ENCODE results near the gene LANCL2.

Gene LANCL2

GRCh38 chr7:55365205-55365674, at the start of gene LANCL2:
Gene LANCL2, plus strand, starts transcription at chr7:55365337. Its CDS starts 689 bp downstream, at chr7:55366026.
- no peak for TF ChIP-seq CTCF (IDR thresholded peaks at IDR 0.05; ENCODE audit: insufficient read depth, low read depth, low read length, missing control alignments)
- DNase-seq (ENCODE audit: low read depth): no peak
- peak within 1 kb of the TSS; percentile 90 for H3K4me3 ChIP-seq (ENCODE audit: low read length)

GRCh38 chr7:55325371-55325792, 39.8 kb upstream of the LANCL2 start:
- H3K4me3 ChIP-seq (ENCODE audit: low read length): no peak overlapping the region
- TF ChIP-seq CTCF (IDR thresholded peaks at IDR 0.05; ENCODE audit: insufficient read depth, low read depth, low read length, missing control alignments): no peak
- DNase-seq (ENCODE audit: low read depth): peak; percentile 10

- H3K4me3 ChIP-seq (ENCODE audit: low read length): no peak overlapping the region
- no peak for TF ChIP-seq CTCF (IDR thresholded peaks at IDR 0.05; ENCODE audit: insufficient read depth, low read depth, low read length, missing control alignments)
- no peak for DNase-seq (ENCODE audit: low read depth)
Observed at GRCh38 chr7:55326081-55326835, 38.9 kb upstream of the LANCL2 start.

GRCh38 chr7:55326945-55327626, 38.1 kb upstream of the LANCL2 start:
- DNase-seq (ENCODE audit: low read depth): no peak
- no peak overlapping the region for H3K4me3 ChIP-seq (ENCODE audit: low read length)
- TF ChIP-seq CTCF (IDR thresholded peaks at IDR 0.05; ENCODE audit: insufficient read depth, low read depth, low read length, missing control alignments): no peak

- no peak overlapping the region for H3K4me3 ChIP-seq (ENCODE audit: low read length)
- no peak for DNase-seq (ENCODE audit: low read depth)
- TF ChIP-seq CTCF (IDR thresholded peaks at IDR 0.05; ENCODE audit: insufficient read depth, low read depth, low read length, missing control alignments): no peak
Observed at GRCh38 chr7:55335151-55335550, 30.0 kb upstream of the LANCL2 start.

GRCh38 chr7:55335786-55336185, 29.4 kb upstream of the LANCL2 start:
- no peak for DNase-seq (ENCODE audit: low read depth)
- no peak for TF ChIP-seq CTCF (IDR thresholded peaks at IDR 0.05; ENCODE audit: insufficient read depth, low read depth, low read length, missing control alignments)
- H3K4me3 ChIP-seq (ENCODE audit: low read length): no peak overlapping the region
